Measurements from ENCODE around the gene SLC25A33. TPM values are rescaled to one million over a fixed set of nuclear protein-coding genes. Genes with fewer than 3 reads are reported as not detected.

The SLC25A33 gene
- total and polyA plus RNA-seq, 2 of the 8 experiments (the other 6 are each of a cell fraction or from before 2014, with no cell fraction given): 7.8 to 12.8 TPM

- TF ChIP-seq GABPA (IDR thresholded peaks at IDR 0.05; ENCODE audit: borderline replicate concordance, insufficient read depth, low read length) (no peak), TEAD4 (IDR thresholded peaks at IDR 0.05; ENCODE audit: low read depth, low read length) (no peak), RAD21 (IDR thresholded peaks at IDR 0.05 in 1 of 2, conservative IDR thresholded peaks at IDR 0.05 in 1 of 2; ENCODE audit: low read depth in 2 of 2, low read length in 2 of 2) (peak in 1 of 2 experiments; percentile 31; a peak in 2 of 4 replicates), SP4 (IDR thresholded peaks at IDR 0.05; ENCODE audit: low read length) (no peak), CHD1 (IDR thresholded peaks at IDR 0.05; ENCODE audit: low read depth, low read length) (no peak), TCF12 (IDR thresholded peaks at IDR 0.05; ENCODE audit: low read depth, low read length) (no peak), HDAC2 (IDR thresholded peaks at IDR 0.05; ENCODE audit: borderline replicate concordance in 1 of 2, low read depth in 2 of 2, low read length in 2 of 2) (no peak), BRCA1 (IDR thresholded peaks at IDR 0.05; ENCODE audit: low read depth, low read length) (no peak), POLR2A (IDR thresholded peaks at IDR 0.05; ENCODE audit: control extremely low read depth in 1 of 2, low read depth in 2 of 2, low read length in 2 of 2) (no peak; a peak in 1 of 3 replicates), JUN (IDR thresholded peaks at IDR 0.05; ENCODE audit: low read depth, low read length) (no peak), SIRT6 (IDR thresholded peaks at IDR 0.05; ENCODE audit: low read length) (no peak), NRF1 (IDR thresholded peaks at IDR 0.05; ENCODE audit: low read depth, low read length) (no peak), CHD2 (IDR thresholded peaks at IDR 0.05; ENCODE audit: low read length) (no peak), TAF7 (optimal IDR thresholded peaks at IDR 0.05; ENCODE audit: borderline replicate concordance, low read depth, low read length) (no peak), SIN3A (conservative IDR thresholded peaks at IDR 0.05 in 1 of 2, IDR thresholded peaks at IDR 0.05 in 1 of 2; ENCODE audit: low read depth in 1 of 2, low read length in 2 of 2) (peak in 1 of 2 experiments; percentile 15; a peak in 1 of 4 replicates)
Observed at GRCh38 chr1:9588551-9589143, 49.4 kb downstream of the SLC25A33 start, which contains the start of gene TMEM201 (continued).

All from H1 (cell line).